HepG2 (cell line): ENCODE results near the gene DPY19L3. TPM values are rescaled to one million over a fixed set of nuclear protein-coding genes. Genes with fewer than 3 reads are reported as not detected.

Experiments used
- ATAC-seq: fragments of 200-7000 bp; cut with Tn5 transposase; 3 replicates; pipeline ENCODE4 v1.9.1; 2020; ENCODE audit warnings: mild to moderate bottlenecking, moderate library complexity
- BruUV-seq: library from RNA; stranded (reverse); fragments of 400-500 nt; replicated peaks from 2 replicates; lab custom pipeline; 2021; lab: Mats Ljungman, UMichigan
- CTCF ChIA-PET: fragments of 300-600 bp; formaldehyde crosslinking; extraction: SDS; loops from one replicate; lab custom pipeline; 2021; ENCODE audit warnings: low total read pairs, inconsistent platforms, low intra/inter-chr PET ratio; lab: Yijun Ruan, JAX
- POLR2A ChIA-PET: fragments of 350-600 bp; sonication (Branson Sonifier 250); formaldehyde crosslinking; loops from one replicate; lab custom pipeline; 2020; ENCODE audit warnings: antibody characterized with exemption, inconsistent platforms; lab: Yijun Ruan, JAX
- DNase-seq: peaks from one replicate; pipeline ENCODE4 v3.0.0-alpha.2; 2015; ENCODE audit warnings: low spot score
- FAIRE-seq: peaks from 3 replicates; lab custom pipeline; 2011; peaks lifted over from hg19 to GRCh38; lab: Jason Lieb, UNC
- H2AFZ ChIP-seq: one replicate; pipeline ENCODE4 v1.6.1; 2011; ENCODE audit warnings: low read length, inconsistent platforms
- H3K27ac ChIP-seq: fragments of 300-600 bp; 3 replicates; pipeline ENCODE4 v1.8.0; 2011; ENCODE audit warnings: mixed run types, mild to moderate bottlenecking, mixed read lengths, low read length, inconsistent platforms; ENCODE audit not compliant: insufficient read depth; ENCODE audit errors: extremely low read length
- H3K27me3 ChIP-seq, 2 experiments: fragments of 200-600 bp in 1 of 2; 2 replicates in 1 of 2; 3 replicates in 1 of 2; pipeline versions ENCODE4 v1.6.0 to v1.8.0; 2011; ENCODE audit warnings: low read length in 2 of 2, mild to moderate bottlenecking in 2 of 2, moderate library complexity in 2 of 2, inconsistent platforms in 1 of 2; ENCODE audit not compliant: insufficient read depth in 2 of 2, control insufficient read depth in 1 of 2
- H3K36me3 ChIP-seq, 2 experiments: fragments of 200-600 bp in 1 of 2; replicated peaks in 1 of 2; 2 replicates in 1 of 2; 3 replicates in 1 of 2; pipeline versions ENCODE4 v1.5.1 to v1.8.0; 2011; ENCODE audit warnings: low read length in 2 of 2, inconsistent platforms in 1 of 2; ENCODE audit not compliant: insufficient read depth in 2 of 2, control insufficient read depth in 1 of 2
- H3K4me1 ChIP-seq: 2 replicates; pipeline ENCODE4 v1.5.1; 2012; ENCODE audit warnings: low read length, inconsistent platforms; ENCODE audit not compliant: insufficient read depth
- H3K4me2 ChIP-seq: 2 replicates; pipeline ENCODE4 v1.6.0; 2011; ENCODE audit warnings: low read depth, low read length, inconsistent platforms
- H3K4me3 ChIP-seq, 3 experiments: fragments of 200-600 bp in 1 of 3; sonication (generic), shearing (Covaris generic) in 1 of 3; replicated peaks in 1 of 3; 2 replicates each; pipeline ENCODE4 v1.5.1; 2011 to 2016; ENCODE audit warnings: low read length in 3 of 3, inconsistent platforms in 2 of 3, low read depth in 2 of 3, mild to moderate bottlenecking in 2 of 3, control low read depth in 1 of 3, mixed read lengths in 1 of 3; ENCODE audit not compliant: insufficient read depth in 1 of 3
- H3K79me2 ChIP-seq: one replicate; pipeline ENCODE4 v1.6.1; 2011; ENCODE audit warnings: low read length, inconsistent platforms; ENCODE audit not compliant: insufficient read depth
- H3K9ac ChIP-seq: 2 replicates; pipeline ENCODE4 v1.6.0; 2011; ENCODE audit warnings: mild to moderate bottlenecking, low read depth, low read length, inconsistent platforms; ENCODE audit not compliant: insufficient read depth
- H3K9me3 ChIP-seq: 2 replicates; pipeline ENCODE4 v1.5.1; 2012; ENCODE audit warnings: mild to moderate bottlenecking, low read length
- H4K20me1 ChIP-seq: 2 replicates; pipeline ENCODE4 v1.6.0; 2011; ENCODE audit warnings: inconsistent platforms, mild to moderate bottlenecking, low read length, moderate library complexity; ENCODE audit not compliant: insufficient read depth
- AGO1 ChIP-seq: fragments of 200-400 bp; formaldehyde crosslinking; IDR thresholded peaks from 2 replicates; pipeline ENCODE4 v1.6.1; 2017; ENCODE audit warnings: mild to moderate bottlenecking, low read depth, low read length, moderate library complexity; ENCODE audit not compliant: poor library complexity, severe bottlenecking
- ARID4A ChIP-seq: sonication (generic); formaldehyde crosslinking; IDR thresholded peaks from 2 replicates; pipeline ENCODE4 v1.5.0; 2020; ENCODE audit warnings: mild to moderate bottlenecking, missing genetic modification reagents, borderline replicate concordance
- GLI4 ChIP-seq: sonication (generic); formaldehyde crosslinking; IDR thresholded peaks from 2 replicates; pipeline ENCODE4 v1.5.1; 2020; ENCODE audit warnings: missing genetic modification reagents, mild to moderate bottlenecking, moderate library complexity, borderline replicate concordance
- GLMP ChIP-seq: sonication (generic); formaldehyde crosslinking; IDR thresholded peaks from 2 replicates; pipeline ENCODE4 v1.9.0; 2021; ENCODE audit warnings: missing genetic modification reagents, mild to moderate bottlenecking, borderline replicate concordance
- ISL2 ChIP-seq: sonication (generic); formaldehyde crosslinking; IDR thresholded peaks from 2 replicates; pipeline ENCODE4 v1.5.0; 2020; ENCODE audit warnings: missing genetic modification reagents
- NFAT5 ChIP-seq: sonication (generic); formaldehyde crosslinking; IDR thresholded peaks from 2 replicates; pipeline ENCODE4 v1.4.0; 2020; ENCODE audit warnings: missing genetic modification reagents
- SKI ChIP-seq: fragments of 450-650 bp; IDR thresholded peaks from one replicate; pipeline ENCODE4 v1.6.1; 2018; ENCODE audit warnings: mild to moderate bottlenecking; ENCODE audit not compliant: partially characterized antibody
- ZNF503 ChIP-seq: sonication (generic); formaldehyde crosslinking; IDR thresholded peaks from 2 replicates; pipeline ENCODE4 v1.4.0; 2020; ENCODE audit warnings: missing genetic modification reagents
- ZNF564 ChIP-seq: sonication (generic); formaldehyde crosslinking; IDR thresholded peaks from 2 replicates; pipeline ENCODE4 v1.8.1; 2023; ENCODE audit warnings: mild to moderate bottlenecking, missing genetic modification reagents
- ZSCAN31 ChIP-seq: sonication (generic); formaldehyde crosslinking; IDR thresholded peaks from 2 replicates; pipeline ENCODE4 v1.5.0; 2020; ENCODE audit warnings: low read depth, mild to moderate bottlenecking, missing genetic modification reagents
- WGBS: methylation state at CpG from one replicate; pipeline ENCODE4 v1.1.6; 2017; ENCODE audit warnings: low lambda C conversion rate; 5-methylcytosine and 5-hydroxymethylcytosine counted together
- in situ Hi-C: cut with HindIII; loops from 2 replicates; pipeline ENCODE4 v1.10.0; 2017; ENCODE audit warnings: low pct_unique_long_range_greater_than_20kb; ENCODE audit not compliant: extremely low pct_ligation_motif_present
- intact Hi-C: fragments of 100-400 bp; cut with micrococcal nuclease; formaldehyde crosslinking; loops from one replicate; pipeline ENCODE4 v1.10.0; 2022; ENCODE audit not compliant: unreplicated experiment
- polyA plus RNA-seq, 8 experiments: library from polyadenylated mRNA; depleted of rRNA in 3 of 8; stranded (reverse) in 7 of 8; unstranded in 1 of 8; fragments of >200 nt; fragmentation: Illumina TruSeq in 4 of 8; extraction: Trizol in 4 of 8; gene quantifications; 2 replicates each; pipeline versions ENCODE4 v1.2.1 to v1.2.3, GENCODE V29; 2011 to 2016; ENCODE audit warnings: low read depth in 4 of 8, missing spikeins in 1 of 8, mixed read lengths in 1 of 8; ENCODE audit not compliant: insufficient read depth in 1 of 8
- total RNA-seq, 5 experiments: library from RNA; depleted of rRNA; stranded (reverse); fragments of >200 nt; fragmentation: Illumina TruSeq; extraction: Trizol; gene quantifications; 2 replicates each; pipeline ENCODE4 v1.2.3, GENCODE V29; 2016; ENCODE audit warnings: low read depth in 1 of 5

Gene DPY19L3
- total and polyA plus RNA-seq, 2 of the 13 experiments (the other 11 are each of a cell fraction or from before 2014, with no cell fraction given), result 21.6 to 25.2 TPM

- Histone ChIP-seq H2AFZ (no peak overlapping the region), H3K9ac (peak overlapping the region; percentile 27), H3K4me2 (peak overlapping the region; percentile 55), H3K79me2 (peaks cover 50% of the 10 kb centered on the region), H4K20me1 (no peaks in the 10 kb centered on the region; the same call in 1 of the 2 replicates), H3K4me1 (peaks cover 50% of the 10 kb centered on the region), H3K4me3 (no peak overlapping the region; a peak in 1 of 6 replicates), H3K36me3 (peaks cover 5 to 58% of the 10 kb centered on the region in 2 experiments; a peak in 4 of 5 replicates), H3K27ac (peak overlapping the region; percentile 70), H3K9me3 (no peaks in the 10 kb centered on the region), H3K27me3 (no peaks in the 10 kb centered on the region)
- WGBS, result 35% methylated on average over 3 of the region's 3 CpGs
- FAIRE-seq (peak; percentile 69), ATAC-seq (peak; percentile 82), DNase-seq (peak; percentile 89)
- CTCF ChIA-PET, result no interaction called here
- in situ Hi-C loops (no loop called here), intact Hi-C loops (loop anchor here (1.0 kb wide), 1 partner anchor 10 kb away; no protein-coding TSS in a partner anchor)
- no TSS peak for BruUV-seq
- POLR2A ChIA-PET, result interaction anchor here (0.6 to 2.9 kb wide), 7 partner anchors 8 to 43 kb away, joined by 3 to 26 read pairs (median 9); partner anchors contain the start of genes DPY19L3 and ZNF507
- TF ChIP-seq ZNF503 (CRISPR knock-in tag), result peak; percentile 62; the same call in 1 of the 2 replicates
- TF ChIP-seq NFAT5 (CRISPR knock-in tag), result no peak
- TF ChIP-seq ZSCAN31 (CRISPR knock-in tag), result 0 out of 2 replicates have a peak, but pooled peaks have one; percentile 16
- TF ChIP-seq SKI, result peak; percentile 35
- TF ChIP-seq AGO1, result no peak
- peak; percentile 70; the same call in 1 of the 2 replicates for TF ChIP-seq ARID4A (CRISPR knock-in tag)
- TF ChIP-seq GLMP (CRISPR knock-in tag), result no peak
- TF ChIP-seq ISL2 (CRISPR knock-in tag), result peak; percentile 75; the same call in 1 of the 2 replicates
- TF ChIP-seq ZNF564 (CRISPR knock-in tag), result 0 out of 2 replicates have a peak, but pooled peaks have one; percentile 44
- no peak for TF ChIP-seq GLI4 (CRISPR knock-in tag)
Observed at GRCh38 chr19:32363175-32363574, 42.4 kb upstream of the DPY19L3 start.
